Stimulated activated CD4-positive, alpha-beta T cell treated with anti-CD3 and anti-CD28 coated beads, Interleukin-4, amount 100 ng/mL, for 1 hour (primary cell): ENCODE results near the gene NREP.
"Not testable (repeated sequence)": the region's sequence is repeated elsewhere in the genome, so short reads cannot be mapped to it uniquely, and the experiment has no call there.

Source experiments
- DNase-seq: peaks from one replicate; pipeline ENCODE4 v3.0.0-alpha.2; 2020

Gene NREP

DNA sequence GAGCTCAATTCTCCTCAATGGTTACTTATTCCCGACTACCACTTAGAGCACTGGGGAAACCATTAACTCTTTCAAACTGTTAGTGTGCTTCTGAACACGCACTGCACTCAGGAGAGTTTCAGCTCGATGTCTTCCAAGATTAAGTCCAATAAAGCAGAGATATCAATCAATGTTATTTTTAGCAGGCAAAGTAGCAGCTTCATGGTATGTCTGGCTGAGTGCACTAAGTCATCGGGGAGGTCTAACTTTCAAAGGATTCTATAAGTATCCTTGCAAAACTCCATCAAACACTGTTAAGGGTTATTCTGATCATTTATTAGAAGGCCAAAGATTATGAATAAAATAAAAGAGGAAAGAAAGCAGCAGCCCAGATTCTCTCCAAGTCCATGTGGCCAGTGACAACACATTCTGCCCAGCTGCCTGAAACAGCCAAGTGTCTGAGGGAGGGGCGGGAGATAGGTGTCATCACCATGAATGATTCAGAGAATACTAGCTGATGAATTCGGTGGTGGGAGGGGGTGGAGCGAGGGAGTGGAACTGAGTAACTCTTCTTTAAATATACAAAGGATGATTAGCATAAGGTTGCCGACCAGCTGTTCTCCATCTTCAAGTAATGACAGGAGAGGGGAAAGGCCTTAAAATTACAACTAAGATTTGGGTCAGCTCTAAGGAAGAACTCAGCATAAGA, 21.3 kb downstream of the NREP start:
- DNase-seq, result peak; percentile 32

DNA sequence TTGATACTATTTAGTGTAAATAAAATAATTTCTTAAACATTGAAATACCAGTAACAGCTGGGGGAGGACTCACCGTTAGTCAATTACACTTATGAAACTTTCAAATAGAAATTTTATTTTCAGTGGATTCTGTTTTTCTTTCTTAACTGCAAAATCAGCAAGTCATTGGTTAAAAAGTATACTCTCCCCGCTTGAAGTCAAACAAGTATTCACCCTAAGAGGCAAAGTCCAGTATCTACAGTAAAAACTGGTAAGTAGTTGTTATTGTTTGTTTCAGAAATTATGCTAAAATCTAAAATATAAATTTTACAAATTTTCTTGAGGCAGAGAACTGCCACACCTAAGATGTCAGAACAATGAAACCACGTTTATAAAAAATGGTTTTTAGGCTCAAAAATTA, 22.4 kb downstream of the NREP start:
- DNase-seq, result no peak

DNA sequence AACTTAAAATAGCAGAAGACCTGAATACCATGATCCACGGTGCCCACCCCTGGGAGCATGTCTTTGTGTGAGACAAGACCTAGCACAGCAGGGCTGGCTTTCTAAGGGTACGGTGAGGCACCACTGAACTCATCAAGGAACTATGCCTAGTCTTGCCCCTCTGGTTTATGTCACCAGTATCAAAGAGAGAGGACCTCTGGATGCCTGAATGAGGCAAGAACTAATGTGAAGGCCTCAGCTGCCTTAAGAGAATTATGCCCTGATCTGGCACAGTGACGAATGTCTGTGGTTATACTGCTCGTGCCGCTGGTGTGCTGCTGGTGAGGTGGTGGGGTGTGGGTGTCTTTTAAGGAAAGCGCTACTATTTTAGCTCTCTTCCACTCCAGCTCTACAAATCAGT, 23.0 kb downstream of the NREP start:
- DNase-seq, result no peak

DNA sequence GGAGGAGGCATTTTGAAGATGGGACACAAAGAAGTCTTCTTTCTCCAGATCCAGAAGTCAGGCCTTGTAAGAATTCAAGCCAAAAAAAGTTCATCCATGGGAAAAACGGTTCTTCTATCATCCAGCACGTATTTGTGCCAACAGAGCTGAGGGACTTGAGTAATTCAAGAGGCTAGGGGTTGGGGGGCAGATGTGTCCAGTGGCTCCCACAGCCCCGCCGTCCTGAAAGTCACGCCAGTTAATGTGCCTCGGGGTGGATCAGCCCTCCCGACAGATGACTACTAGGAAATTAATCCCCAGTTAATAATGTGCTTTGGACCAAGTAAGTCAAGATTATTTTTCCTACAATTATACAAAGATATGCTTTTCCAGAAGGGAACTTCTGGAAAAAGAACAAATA, 23.4 kb downstream of the NREP start:
- no peak for DNase-seq

DNA sequence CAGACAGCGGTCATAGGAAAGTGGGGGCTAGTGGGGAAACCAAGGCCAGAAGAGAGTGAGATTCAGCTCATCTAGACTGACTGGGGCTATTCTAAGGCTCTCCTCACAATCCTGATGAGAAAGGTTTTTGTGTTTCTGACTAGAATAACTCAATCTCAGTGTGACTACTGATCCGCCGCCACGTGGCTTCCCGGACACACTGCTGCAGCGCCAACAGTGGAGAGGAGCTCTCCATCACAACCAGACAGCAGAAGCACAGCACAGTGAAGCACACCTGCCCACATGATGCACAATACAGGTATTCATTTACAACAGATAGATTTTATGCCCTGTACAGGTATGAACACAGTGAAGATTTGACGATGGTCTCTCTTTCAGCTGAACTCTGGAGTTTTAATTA, 25.4 kb downstream of the NREP start:
- DNase-seq, result no peak

DNA sequence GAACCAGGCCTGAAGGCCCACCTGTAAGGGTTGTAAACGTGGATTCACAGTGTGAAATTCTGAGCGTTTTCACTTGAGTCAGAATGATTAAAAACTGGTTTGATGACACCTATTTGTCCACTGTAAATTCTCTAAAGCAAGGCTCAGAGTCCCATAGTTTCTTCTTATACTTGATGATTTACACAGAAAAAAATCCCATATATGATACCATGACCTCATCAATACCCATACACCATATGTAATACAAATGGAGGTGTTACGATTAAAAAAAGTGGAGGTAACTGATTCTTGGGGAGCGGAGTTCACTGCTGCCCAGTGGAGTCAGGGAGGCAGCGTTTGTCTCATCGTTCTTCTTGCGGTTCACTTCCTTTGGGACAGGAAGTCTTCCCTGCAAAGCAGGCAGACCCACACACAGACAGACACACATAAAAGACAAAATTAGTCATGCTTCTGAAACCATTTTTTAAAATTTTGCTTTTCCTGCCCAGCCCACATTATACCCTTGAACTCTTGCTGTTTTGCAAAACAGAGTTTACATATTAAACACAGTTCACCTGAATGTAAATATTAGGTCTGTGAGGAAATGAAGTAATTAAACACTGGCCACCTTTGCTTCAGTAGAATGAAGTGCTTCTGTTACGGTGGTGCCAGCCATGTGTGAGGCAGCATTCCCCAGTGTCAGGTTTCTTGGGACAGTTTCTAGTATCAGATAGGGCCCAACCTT, 26.2 kb downstream of the NREP start:
- DNase-seq, result no peak

DNA sequence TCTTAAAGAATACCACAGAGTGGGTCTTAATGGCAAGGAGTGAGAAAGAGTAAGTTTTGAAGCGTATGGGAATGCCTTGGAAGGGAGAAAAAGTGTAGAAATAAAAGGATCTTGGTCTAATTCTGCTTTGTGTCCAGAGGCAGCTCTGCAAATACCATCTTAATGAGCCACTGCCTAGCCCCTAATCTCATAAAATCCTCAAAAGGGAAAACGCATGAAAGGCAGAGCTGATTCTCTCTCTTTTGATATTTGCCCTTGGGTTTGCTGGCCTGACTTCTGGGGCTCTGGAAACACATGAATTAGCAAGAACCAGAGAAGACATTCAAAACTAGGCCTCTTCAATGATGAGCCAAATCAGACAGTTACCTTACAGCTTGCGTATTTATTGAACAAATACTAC, 28.1 kb downstream of the NREP start:
- no peak for DNase-seq

DNA sequence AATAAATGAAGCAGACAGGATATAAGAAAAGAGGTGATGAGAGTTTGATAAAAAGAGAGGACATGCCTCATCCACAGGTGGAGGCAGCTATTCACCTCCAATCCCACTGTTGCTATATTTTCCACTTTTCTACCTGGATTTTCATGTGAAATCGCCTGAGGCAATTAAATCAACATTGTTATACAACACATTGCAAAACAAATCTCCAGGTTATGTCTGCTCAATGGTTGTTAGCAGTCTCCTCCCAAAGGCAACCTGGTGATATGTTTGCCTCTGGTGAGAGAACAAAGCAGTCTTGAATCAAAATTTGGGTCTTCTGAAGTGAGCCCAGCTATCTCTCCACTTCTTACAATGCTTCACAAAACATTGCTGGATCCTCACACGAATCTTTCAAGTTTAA, 30.0 kb downstream of the NREP start:
- no peak for DNase-seq

DNA sequence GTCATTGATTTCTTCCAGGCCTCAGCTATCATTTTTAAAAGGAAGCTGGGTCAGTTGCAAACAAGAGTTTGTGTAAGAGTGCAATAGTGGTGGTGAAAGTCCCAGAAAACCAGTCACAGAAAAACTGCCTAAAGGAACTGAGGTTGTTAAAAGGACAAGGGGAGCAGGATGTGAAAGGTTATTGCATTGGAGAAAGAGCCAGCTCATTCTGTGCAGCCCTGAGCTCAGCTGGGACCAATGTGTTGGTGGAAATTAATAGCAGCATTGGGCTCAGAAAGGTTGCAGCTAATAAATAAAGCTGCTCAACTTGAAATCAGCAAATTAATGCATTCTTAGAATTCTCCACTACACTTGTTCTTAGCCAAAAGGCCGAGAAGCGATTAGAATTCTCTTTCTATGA, 34.9 kb downstream of the NREP start:
- DNase-seq, result no peak

DNA sequence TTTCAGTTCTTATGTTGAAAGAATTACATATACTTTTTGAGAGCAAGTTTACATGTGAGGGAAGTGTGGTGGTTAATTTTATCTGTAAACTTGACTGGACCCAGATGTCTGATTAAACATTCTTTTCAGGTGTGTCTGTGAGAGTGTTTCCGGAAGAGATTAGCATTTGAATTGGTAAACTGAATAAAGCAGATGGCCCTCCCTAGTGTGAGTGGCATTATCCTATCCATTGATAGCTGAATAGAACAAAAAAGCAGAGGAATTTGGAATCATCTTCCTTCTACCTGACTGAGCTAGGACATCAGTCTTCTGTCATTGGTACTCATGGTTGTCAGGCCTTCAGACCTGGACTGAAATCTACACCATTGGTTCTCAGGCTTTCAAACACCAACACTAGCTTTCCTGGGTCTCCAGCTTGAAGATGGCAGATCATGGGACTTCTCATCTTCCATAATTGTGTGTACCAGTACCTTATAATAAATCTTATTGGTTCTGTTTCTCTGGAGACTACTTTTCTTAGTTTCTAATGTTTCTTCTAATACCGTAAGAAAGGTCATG, 36.6 kb downstream of the NREP start:
- no peak for DNase-seq

DNA sequence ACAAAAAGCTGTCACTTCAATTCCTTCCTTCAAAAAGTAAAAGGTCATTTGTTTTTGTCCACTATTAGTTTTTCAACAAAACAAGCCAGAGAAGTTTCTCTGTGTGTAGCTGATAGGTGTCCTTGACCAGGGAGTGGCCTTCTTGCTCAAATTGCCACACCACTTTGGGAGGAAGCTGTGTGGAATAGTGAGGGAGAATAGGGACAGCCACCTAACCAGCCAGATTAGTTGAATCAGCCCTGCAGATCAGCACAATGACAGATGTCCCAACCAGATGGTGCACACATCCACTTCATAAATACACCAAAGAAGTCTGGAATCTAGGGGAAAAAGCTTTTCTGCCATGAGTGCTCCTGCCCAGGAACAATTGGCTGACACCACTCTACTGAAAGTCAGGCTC, 37.2 kb downstream of the NREP start:
- no peak for DNase-seq

DNA sequence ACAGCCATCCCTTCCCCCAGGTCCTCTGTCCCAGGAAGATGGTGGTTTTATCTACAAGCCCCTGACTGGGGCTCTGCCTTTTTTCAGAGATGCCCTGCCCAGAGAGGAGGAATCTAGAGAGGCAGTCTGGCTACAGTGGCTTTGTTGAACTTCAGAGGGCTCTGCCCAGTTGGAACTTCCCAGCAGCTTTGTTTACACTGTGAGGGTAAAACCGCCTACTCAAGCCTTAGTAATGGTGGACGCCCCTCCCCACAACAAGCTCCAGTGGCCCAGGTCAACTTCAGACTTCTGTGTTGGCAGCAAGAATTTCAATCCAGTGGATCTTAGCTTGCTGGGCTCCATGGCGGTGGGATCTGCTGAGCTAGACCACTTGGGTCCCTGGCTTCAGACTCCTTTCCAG, 40.2 kb downstream of the NREP start:
- DNase-seq, result not testable (repeated sequence)

DNA sequence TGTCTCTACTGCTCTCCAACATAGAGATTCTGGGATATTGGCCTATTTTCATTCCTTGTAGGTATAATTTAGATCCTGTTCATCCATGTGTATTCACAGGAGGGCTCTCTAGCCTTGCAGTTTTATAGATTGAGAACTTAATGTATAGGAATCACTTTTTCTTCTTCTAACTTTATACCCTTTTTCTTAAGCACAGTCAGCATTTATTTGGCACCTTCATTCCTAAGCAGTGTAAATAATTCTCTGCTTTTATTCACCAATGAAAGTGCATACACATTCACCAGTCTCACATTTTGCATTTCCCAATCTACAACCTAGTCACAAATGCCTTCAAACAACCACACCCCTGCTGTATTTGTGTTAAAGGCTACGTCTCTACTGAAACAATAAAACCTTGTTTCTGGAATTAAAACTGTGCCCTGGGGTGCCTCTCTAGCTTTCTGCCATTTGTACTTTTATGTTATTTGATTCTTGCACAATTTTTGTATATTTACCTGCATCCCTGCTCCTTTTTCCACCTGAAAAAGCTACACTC, 49.3 kb downstream of the NREP start:
- DNase-seq, result no peak

DNA sequence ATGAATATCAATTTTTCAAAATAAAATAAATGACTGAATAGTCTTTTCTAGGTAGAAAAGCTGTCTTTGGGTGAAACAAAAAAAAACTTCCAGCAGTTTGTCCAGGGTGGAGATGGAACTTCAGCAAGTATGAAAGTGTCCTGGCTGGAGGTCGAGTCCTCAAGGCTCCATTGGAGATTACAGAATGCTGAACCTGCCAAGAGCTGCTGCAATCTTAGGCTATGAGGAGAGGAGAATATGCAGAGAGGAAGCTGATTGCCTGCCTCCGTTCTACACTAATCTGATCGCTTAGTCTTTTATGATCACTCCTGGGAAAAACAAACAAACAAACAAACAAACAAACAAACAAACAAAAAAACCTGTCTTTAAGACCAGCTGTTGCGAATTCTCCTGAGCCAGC, 50.6 kb downstream of the NREP start:
- DNase-seq, result no peak

DNA sequence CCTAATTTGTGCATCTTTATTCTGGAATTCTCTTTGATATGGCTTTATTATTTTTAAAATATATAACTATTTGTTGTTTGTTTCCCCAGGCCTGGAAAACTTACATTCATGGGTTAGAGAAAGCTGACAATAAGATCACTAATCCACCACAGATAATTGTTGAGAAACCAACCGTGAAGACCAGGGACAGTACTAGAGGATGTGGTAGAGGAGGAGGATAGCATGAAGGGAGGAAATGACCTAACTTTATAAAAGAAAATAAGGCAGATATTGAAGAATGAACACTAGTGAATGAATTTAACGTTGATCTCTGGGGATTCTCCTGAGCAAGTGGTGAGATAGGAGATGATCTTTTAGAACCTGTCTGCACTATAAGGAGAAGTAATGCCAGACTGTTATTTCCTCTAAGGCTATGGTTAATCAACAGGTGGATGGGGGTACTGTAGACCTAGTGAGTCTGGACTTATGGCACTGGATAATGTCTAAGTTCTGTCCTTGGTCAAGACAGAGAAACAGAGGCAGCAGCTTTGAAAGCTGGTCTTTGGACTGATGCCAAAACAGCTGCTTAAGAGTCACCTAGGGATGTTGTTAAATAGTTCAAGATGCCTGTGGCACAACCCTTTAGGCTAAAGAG, 52.4 kb downstream of the NREP start:
- no peak for DNase-seq

DNA sequence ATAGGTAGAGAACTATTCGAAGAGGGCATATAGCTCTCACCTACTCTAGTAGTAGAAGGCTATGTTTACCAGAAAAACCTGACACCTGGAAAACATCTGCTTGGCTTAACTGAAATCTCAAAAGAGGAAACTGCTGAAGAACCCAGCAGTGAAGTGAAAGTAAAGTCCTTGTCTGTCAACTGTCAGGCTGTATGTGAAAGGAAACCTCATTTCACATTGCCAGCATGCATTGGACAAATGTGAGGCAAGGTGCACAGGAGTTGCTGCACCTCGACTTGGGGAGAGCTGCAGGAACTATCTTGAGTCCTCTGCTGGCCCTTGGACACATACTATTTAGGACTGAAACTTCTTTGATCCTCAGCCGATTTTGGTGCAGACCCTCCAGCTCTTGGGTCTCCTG, 53.3 kb downstream of the NREP start:
- DNase-seq, result no peak

DNA sequence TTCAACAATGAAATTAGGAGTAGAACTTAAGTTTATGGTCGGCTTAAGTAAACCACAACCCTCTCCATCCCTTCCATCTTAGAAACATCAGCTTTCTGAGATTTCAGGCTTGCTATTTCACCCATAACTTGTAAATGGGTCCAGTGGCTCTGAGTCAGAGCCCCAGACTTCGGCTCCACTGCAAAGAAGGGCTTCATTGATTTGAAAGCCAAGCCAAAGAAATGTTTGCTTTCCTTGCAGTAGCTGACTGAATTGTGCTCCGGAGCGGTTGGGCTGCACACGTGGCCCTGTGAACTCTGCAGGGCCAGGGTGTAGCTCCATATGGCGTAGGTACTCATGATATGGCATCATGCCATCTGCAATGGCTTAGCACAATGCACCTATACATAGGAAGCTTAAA, 57.0 kb downstream of the NREP start:
- DNase-seq, result no peak

DNA sequence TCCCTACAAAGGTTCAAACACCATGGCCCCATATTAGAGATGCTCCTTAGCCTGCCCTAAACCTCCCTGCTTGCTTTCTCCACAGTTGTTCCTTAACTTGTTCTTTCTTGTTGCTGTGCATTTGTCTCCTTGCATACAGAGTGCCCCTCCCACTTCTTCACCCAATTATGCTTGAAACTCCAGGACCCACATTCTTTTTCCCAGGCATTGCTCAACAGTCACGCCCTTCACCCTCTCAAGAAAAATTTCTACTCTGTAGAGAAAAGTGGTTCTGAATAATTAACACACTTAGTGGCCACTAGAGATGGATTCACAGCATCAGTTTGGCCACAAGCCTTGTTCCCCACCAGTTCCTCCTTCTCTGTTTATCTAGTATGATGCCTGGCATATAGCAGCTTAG, 57.7 kb downstream of the NREP start:
- no peak for DNase-seq

DNA sequence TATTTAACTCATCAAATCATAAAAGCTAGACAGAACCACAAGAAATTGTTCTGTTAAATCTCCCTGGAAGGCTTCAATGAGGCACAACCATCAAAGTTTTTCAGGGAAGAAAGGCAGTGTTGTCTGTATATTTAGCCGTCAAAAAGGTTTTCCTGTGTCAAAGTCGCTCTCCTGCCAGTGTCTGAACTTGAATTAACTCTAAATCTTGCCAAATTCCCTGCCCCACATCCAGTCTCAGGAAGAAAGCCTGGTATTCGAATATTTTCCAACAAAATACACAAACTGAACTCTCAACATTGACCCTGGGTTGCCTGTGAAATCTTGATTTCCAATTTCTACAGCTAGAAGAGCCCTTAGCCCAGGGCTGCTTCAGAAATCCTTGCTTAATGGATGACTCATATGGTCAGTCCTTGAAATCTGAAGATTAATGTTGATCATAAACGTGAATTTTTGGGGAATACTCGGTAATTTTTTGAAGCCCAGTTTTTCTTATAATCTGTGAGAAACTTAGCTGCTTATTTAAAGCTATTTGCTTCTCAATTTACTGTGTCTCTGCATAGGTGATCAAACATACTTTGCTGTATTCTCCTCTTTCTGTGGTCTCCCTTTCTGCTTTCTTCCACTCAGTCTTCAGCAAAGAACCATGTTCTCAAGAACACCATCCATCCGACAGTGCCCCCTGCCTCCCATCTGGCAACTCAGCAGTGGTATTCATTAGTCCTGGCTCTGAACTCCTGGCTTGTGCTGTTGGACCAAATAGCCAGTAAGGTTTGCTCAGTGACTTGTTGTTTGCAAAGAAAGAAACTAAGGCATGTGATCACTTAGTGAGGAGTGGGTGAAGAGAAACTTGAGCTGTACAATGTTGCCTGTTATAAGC, 58.9 kb downstream of the NREP start:
- DNase-seq, result no peak

DNA sequence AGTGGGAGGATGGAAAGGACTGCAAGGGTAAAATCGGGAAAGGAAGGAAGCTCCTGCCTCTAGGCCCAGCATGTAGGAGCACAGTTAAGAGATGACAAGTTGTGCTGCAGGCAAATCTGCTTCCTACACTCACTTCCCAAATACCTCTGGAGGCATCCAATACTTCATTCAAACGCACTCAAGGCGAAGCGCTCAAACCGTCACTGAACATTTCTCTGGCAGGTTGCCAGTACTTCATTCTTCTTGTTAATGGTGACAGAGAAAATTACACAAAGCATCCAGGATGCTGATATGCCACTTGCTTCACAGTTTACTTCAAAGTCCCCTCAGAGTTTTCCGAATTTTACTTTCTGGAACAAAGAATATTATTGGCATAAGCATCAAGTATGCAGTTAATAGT, 59.8 kb downstream of the NREP start:
- no peak for DNase-seq

DNA sequence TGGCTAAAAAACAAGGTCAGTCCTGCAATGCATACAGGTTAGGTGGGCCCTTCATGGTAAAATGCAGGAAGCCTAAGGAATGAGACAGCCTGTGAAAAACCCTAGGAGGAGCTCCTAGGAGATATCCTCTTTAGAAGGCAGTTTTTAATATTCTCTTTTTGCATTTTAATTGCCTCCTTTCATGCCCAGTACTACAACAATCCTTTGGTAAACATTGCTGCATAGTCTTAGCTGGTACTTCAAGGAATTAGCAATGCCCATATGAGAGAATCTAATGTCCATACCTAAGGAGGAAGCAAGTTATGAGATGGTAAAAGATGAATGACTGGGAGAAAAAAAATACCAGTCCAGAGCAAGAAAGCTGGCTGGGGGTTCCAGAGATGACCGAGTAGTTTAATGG, 61.0 kb downstream of the NREP start:
- no peak for DNase-seq

DNA sequence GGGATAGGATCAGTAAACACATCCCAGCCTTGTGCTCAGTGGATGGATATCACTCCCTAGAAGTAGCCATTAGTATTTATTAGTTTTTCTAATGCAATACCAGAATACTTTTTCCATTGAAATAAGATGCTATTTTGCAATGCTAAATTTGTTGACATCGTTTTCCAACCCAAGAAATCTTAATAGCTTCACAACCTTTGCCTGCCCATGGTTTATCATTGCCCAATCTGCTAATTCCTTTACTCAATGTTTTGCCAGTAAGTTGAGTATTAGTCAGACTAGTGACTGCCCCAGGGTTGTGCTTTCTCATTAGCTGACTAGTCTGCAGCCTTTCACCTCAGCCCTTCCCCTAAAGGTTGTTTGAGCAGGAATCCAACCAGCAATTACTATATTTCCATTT, 62.9 kb downstream of the NREP start:
- DNase-seq, result no peak

DNA sequence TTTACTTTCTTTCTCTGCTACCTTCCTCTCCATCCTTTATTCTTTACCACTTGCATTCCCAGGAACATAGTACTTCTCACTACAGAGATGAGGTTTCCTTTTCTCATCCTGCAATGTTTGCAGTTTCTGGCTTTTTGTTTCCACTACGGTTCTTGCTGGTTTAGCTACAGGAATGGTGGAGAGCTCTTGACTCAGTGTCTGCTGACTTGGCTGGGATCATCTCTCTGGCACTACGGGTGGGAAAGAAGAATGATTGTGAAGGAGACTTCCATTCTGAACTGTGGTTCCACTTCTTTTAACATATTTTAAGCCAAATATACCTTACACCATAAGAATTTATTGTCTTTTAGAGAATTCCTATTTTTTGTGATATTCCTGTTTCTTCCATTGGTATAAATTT, 65.1 kb downstream of the NREP start:
- DNase-seq, result no peak
